Naive thymus-derived CD8-positive, alpha-beta T cell (primary cell): ENCODE results near the gene SPC24. TPM values are rescaled to one million over a fixed set of nuclear protein-coding genes. Genes with fewer than 3 reads are reported as not detected.
A peak's percentile ranks its signal among the peaks of the same experiment; 100 is the strongest.

ENCODE experiments used
- ATAC-seq, 2 donors: fragments of 150-1000 bp; cut with Tn5 transposase in 1 of 2; sonication (Bioruptor Pico), chemical (Tn5 transposase) in 1 of 2; 1 replicate in 1 of 2; 2 replicates in 1 of 2; pipeline ENCODE4 v1.10.0; 2021; ENCODE audit warnings: mild to moderate bottlenecking in 2 of 2, moderate library complexity in 2 of 2
- POLR2A ChIA-PET: fragments of 350-600 bp; sonication (Branson Sonifier 250); formaldehyde crosslinking; loops from one replicate; lab custom pipeline; 2021; ENCODE audit warnings: antibody characterized with exemption; lab: Charles Lee
- DNase-seq, 10 donors: peaks; one replicate each; pipeline versions ENCODE4 v3.0.0 to v3.0.0-alpha.2; 2020 to 2022
- H3K27ac Mint-ChIP-seq, 10 donors: one replicate each; pipeline ENCODE4 v1.8.0; 2020 to 2022; ENCODE audit warnings: mild to moderate bottlenecking in 10 of 10, mixed read lengths in 10 of 10, moderate library complexity in 4 of 10, inconsistent platforms in 1 of 10
- H3K27me3 Mint-ChIP-seq, 5 donors: one replicate each; pipeline ENCODE4 v1.8.0; 2021 to 2022; ENCODE audit warnings: mixed read lengths in 5 of 5
- H3K36me3 Mint-ChIP-seq, 3 donors: one replicate each; pipeline ENCODE4 v1.8.0; 2020 to 2022; ENCODE audit warnings: mixed read lengths in 3 of 3, mild to moderate bottlenecking in 2 of 3, inconsistent platforms in 1 of 3
- H3K4me1 Mint-ChIP-seq, 4 donors: one replicate each; pipeline ENCODE4 v1.8.0; 2021 to 2022; ENCODE audit warnings: mixed read lengths in 4 of 4
- H3K4me3 Mint-ChIP-seq, 10 donors: one replicate each; pipeline ENCODE4 v1.8.0; 2020 to 2022; ENCODE audit warnings: mild to moderate bottlenecking in 10 of 10, mixed read lengths in 10 of 10, moderate library complexity in 6 of 10, inconsistent platforms in 1 of 10
- H3K9me3 Mint-ChIP-seq, 9 donors: one replicate each; pipeline ENCODE4 v1.8.0; 2020 to 2022; ENCODE audit warnings: mixed read lengths in 9 of 9, mild to moderate bottlenecking in 3 of 9, inconsistent platforms in 1 of 9, moderate library complexity in 1 of 9
- polyA plus RNA-seq, 3 donors: library from polyadenylated mRNA; unstranded; fragments of 300-500 nt; fragmentation: Illumina TruSeq; gene quantifications; one replicate each; pipeline ENCODE4 v1.2.3, GENCODE V29; 2021
- total RNA-seq, 8 experiments: library from RNA in 2 of 8; stranded (reverse) in 2 of 8; gene quantifications; one replicate each; pipeline ENCODE4 v1.2.3 and lab custom pipeline; 2021 to 2026

SPC24 gene
- total and polyA plus RNA-seq, 5 experiments from 2014 or later, result 0.16 to 1.7 (median 0.99) TPM; not detected in 1

DNA sequence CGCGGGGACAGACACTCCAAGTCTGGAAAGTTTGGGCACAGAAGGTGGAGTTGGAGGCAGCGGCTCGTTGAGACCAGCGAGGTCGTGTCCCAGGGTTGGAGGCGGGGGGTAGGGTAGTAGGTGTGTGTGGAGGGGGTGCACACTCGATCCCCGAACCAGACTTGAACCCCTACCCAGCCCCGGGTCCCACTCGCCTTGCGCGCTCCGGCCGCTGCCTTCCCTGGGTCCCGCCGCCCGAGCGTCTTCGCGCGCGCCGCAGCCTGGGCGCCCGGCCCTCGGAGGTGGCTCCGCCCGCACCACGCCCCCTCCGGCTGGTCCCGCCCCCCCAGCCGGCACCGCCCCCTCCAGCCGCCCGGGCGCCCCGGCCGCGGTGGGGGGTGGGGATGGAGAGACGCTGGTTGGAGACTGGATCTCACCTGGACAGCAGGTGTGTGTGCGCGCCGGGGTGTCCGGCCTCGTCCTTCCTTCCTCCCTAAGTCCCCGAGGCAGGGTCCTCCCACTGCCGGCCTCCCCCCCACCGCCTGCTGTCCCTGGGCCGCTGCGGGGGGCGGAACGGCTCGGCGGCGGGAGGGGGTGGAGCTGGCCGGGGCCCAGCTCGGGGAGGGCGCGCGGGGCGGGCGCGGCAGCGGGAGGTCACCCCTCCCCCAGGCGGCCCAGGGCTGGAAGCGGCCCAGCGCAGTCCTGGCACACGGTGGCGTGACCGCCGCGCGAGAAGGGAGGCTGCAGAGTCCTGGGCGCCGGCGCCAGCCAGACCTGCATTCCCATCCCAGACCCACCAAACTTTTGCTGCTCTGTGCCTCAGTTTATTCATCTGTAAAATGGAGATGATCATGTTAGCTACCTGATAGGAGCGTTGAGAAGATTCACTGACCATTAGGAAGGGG, 42.0 kb upstream of the SPC24 start, which contains the start of gene KANK2:
TSS of gene KANK2 (minus strand) at position 255 of the 884 bp plus-strand sequence. CDS start 3,034 bp downstream, outside the sequence.
- Mint-ChIP-seq H3K27ac (peak within 1 kb of the TSS in 4 of 10 donors; percentile 11 to 48 (median 32)), H3K4me3 (peak within 1 kb of the TSS; percentile 65 to 86 (median 79)), H3K4me1 (peaks cover 5 to 14% (median 8%) of the 10 kb centered on the region in 4 donors), H3K36me3 (no peaks in the 10 kb centered on the region), H3K27me3 (peaks cover 3 to 19% (median 13%) of the 10 kb centered on the region in 5 donors), H3K9me3 (no peaks in the 10 kb centered on the region)
- peak; percentile 90 to 94 for ATAC-seq
- POLR2A ChIA-PET, result no interaction called here
- peak; percentile 36 to 77 (median 68) for DNase-seq

- Mint-ChIP-seq H3K4me1 (peaks cover 5 to 14% (median 10%) of the 10 kb centered on the region in 4 donors), H3K36me3 (no peaks in the 10 kb centered on the region), H3K9me3 (no peaks in the 10 kb centered on the region), H3K27ac (peak overlapping the region in 3 of 10 donors; percentile 20 to 48 (median 43)), H3K27me3 (peaks cover 3 to 19% (median 11%) of the 10 kb centered on the region in 5 donors), H3K4me3 (peak overlapping the region; percentile 49 to 86 (median 72))
- ATAC-seq (peak in 1 of 2 donors; percentile 12), DNase-seq (peak in 1 of 10 donors; percentile 6)
- POLR2A ChIA-PET, result interaction anchor here (0.7 kb wide), 1 partner anchor 1127 kb away, joined by 3 read pairs; no protein-coding TSS in a partner anchor
These were observed 41.1 kb upstream of the SPC24 start for GRCh38 chr19:11196406-11197287.

DNA sequence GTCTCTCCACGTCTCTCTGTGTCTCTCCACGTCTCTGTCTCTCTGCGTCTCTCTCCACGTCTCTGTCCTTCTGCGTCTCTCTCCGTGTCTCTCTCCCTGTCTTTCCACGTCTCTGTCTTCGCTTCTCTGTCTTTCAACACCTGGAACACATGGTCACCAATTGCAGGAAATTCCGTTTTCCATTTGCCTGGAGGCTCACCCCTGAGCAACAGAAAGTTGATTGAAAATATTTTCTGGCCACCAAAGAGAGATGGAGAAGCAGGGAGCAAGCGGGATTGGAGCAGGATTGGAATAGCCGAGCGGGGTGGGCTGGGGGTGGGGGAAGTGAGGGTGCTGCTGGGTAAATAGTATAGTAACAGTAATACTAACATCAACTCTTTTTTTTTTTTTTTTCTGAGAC, 40.1 kb upstream of the SPC24 start:
- POLR2A ChIA-PET, result interaction anchor here (0.7 kb wide), 1 partner anchor 1126 kb away, joined by 3 read pairs; no protein-coding TSS in a partner anchor
- ATAC-seq (no peak), DNase-seq (no peak)
- no peaks in the 10 kb centered on the region for H3K9me3 Mint-ChIP-seq
- H3K27me3 Mint-ChIP-seq, result peaks cover 3 to 19% (median 11%) of the 10 kb centered on the region in 5 donors
- peak overlapping the region in 9 of 10 donors; percentile 17 to 79 (median 52) for H3K4me3 Mint-ChIP-seq
- H3K36me3 Mint-ChIP-seq, result no peaks in the 10 kb centered on the region
- H3K27ac Mint-ChIP-seq, result peak overlapping the region in 2 of 10 donors; percentile 13 to 62
- H3K4me1 Mint-ChIP-seq, result peaks cover 5 to 14% (median 10%) of the 10 kb centered on the region in 4 donors

DNA sequence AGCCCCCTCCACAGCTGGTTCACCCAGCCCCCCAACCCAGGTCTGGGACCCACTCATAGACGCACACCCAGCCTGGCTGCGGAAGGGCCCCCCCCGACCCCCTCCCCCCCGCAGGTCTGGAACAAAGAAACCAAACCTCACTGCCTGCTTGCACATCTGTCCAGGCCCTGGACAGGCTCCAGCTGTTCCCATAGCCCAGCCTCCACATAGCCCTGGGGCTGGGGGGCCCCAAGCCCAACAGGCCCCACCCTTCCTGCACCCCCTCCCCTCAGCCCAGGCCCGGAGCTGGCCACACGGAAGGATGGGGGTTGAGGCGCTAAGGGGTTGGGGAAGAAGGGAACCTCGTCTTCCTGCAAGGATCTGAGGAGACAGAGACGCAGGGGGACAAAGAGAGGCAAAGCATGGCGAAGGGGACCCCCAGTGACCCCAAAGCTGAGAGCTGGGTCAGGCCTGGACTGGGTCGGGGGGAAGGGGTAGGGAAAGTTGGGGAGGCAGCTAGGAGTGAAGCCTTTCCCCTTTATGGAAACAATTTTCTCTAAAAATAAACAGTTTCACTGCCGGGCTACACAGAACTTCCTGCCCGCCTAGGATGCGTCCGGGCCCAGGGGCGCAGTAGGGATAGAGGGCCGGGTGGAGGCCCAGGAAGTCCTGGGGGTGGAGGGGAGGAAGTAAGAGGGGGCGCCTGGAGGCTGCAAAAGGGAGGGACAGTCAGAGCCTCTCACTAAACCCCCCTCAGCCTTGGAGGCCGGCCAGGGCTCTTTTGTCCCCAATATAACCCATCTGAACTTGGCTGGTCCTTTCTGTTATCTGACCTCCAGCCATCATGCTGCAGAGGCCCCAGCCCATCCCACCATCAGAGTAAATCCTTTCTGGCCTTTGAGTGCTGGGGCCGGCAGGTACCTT, 39.3 kb upstream of the SPC24 start:
- peaks cover 5 to 14% (median 10%) of the 10 kb centered on the region in 4 donors for H3K4me1 Mint-ChIP-seq
- H3K36me3 Mint-ChIP-seq, result no peaks in the 10 kb centered on the region
- H3K27me3 Mint-ChIP-seq, result peaks cover 3 to 19% (median 11%) of the 10 kb centered on the region in 5 donors
- H3K9me3 Mint-ChIP-seq, result no peaks in the 10 kb centered on the region
- no peak for DNase-seq
- ATAC-seq, result no peak
- POLR2A ChIA-PET, result interaction anchor here (0.5 kb wide), 1 partner anchor 1590 kb away, joined by 4 read pairs; no protein-coding TSS in a partner anchor
- peak overlapping the region in 1 of 10 donors; percentile 52 for H3K4me3 Mint-ChIP-seq
- no peak overlapping the region for H3K27ac Mint-ChIP-seq

DNA sequence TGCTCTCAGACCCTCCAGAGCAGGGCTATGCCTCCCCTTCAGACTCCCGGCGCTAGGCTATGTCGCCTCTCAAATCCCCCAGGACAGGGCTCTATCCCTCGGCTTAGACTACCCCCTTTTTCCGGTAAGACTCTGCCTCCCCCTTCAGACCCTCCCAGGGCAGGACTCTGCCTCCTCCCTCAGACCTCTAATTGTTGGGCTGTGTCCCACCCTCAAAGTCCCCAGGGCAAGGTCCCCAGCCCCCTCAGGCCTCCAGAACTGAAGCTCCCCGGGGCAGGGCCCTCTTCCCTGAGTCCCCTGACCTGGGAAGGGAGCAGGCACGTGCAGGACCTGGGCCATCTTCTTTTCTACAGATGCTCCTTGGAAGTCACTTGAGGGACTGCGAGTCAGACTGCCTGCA, 38.6 kb upstream of the SPC24 start:
- DNase-seq (no peak), ATAC-seq (no peak)
- H3K4me3 Mint-ChIP-seq, result no peak overlapping the region
- POLR2A ChIA-PET, result no interaction called here
- peaks cover 5 to 14% (median 10%) of the 10 kb centered on the region in 4 donors for H3K4me1 Mint-ChIP-seq
- no peak overlapping the region for H3K27ac Mint-ChIP-seq
- no peaks in the 10 kb centered on the region for H3K36me3 Mint-ChIP-seq
- no peaks in the 10 kb centered on the region for H3K9me3 Mint-ChIP-seq
- H3K27me3 Mint-ChIP-seq, result peaks cover 3 to 19% (median 11%) of the 10 kb centered on the region in 5 donors

- POLR2A ChIA-PET, result no interaction called here
- Mint-ChIP-seq H3K27me3 (peaks cover 3 to 19% (median 11%) of the 10 kb centered on the region in 5 donors), H3K9me3 (no peaks in the 10 kb centered on the region), H3K4me1 (peaks cover 5 to 14% (median 10%) of the 10 kb centered on the region in 4 donors), H3K27ac (no peak overlapping the region), H3K4me3 (no peak overlapping the region), H3K36me3 (no peaks in the 10 kb centered on the region)
- ATAC-seq, result no peak
- DNase-seq, result no peak
These were observed 37.7 kb upstream of the SPC24 start for GRCh38 chr19:11192957-11193939.

DNA sequence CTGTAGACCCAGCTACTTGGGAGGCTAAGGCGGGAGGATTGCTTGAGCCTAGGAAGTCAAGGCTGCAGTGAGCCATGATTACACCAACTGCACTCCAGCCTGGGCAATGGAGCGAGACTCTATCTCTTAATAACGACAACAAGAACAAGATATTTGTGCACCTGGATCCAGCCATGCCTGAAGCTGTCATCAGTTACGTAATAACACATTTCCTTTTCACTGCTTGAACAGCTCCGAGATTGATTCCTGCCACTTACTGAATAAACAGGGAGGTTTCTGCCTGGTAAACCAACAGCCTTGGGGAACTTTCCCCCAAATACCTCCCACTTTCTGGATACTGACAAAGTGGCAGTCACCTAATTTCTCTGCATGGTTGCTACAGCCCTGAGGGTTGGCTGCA, 36.4 kb upstream of the SPC24 start:
- POLR2A ChIA-PET, result no interaction called here
- Mint-ChIP-seq H3K4me1 (peaks cover 5 to 14% (median 8%) of the 10 kb centered on the region in 4 donors), H3K27ac (no peak overlapping the region), H3K27me3 (peaks cover 3 to 19% (median 11%) of the 10 kb centered on the region in 5 donors), H3K4me3 (no peak overlapping the region), H3K36me3 (no peaks in the 10 kb centered on the region), H3K9me3 (no peaks in the 10 kb centered on the region)
- ATAC-seq (no peak), DNase-seq (no peak)

GRCh38 chr19:11191273-11191755, 35.7 kb upstream of the SPC24 start:
- POLR2A ChIA-PET, result no interaction called here
- Mint-ChIP-seq H3K27ac (no peak overlapping the region), H3K36me3 (no peaks in the 10 kb centered on the region), H3K4me1 (peaks cover 5 to 8% (median 5%) of the 10 kb centered on the region in 4 donors), H3K4me3 (no peak overlapping the region), H3K27me3 (peaks cover 3 to 13% (median 7%) of the 10 kb centered on the region in 5 donors), H3K9me3 (no peaks in the 10 kb centered on the region)
- DNase-seq (no peak), ATAC-seq (no peak)

DNA sequence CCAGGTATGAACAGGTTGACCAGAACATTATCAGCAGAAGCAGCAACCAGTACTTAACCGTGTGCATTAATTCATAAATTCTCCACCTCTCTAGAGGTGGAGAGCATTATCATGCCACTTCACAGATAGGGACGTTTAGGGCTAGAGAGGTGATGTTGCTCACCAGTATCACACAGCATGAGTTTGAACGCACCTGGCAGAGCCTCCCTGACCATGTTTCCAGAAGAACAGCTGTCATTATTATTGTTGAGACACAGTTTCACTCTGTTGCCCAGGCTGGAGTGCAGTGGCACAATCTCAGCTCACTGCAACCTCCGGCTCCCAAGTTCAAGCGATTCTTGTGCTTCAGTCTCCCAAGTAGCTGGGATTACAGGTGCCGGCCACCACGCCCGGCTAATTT, 34.9 kb upstream of the SPC24 start:
- peaks cover under 1 to 5% (median 2%) of the 10 kb centered on the region in 4 donors for H3K4me1 Mint-ChIP-seq
- no peak overlapping the region for H3K27ac Mint-ChIP-seq
- ATAC-seq (no peak), DNase-seq (no peak)
- H3K27me3 Mint-ChIP-seq, result peaks cover under 1 to 5% (median under 1%) of the 10 kb centered on the region in 5 donors
- POLR2A ChIA-PET, result no interaction called here
- no peaks in the 10 kb centered on the region for H3K36me3 Mint-ChIP-seq
- no peak overlapping the region for H3K4me3 Mint-ChIP-seq
- H3K9me3 Mint-ChIP-seq, result no peaks in the 10 kb centered on the region

DNA sequence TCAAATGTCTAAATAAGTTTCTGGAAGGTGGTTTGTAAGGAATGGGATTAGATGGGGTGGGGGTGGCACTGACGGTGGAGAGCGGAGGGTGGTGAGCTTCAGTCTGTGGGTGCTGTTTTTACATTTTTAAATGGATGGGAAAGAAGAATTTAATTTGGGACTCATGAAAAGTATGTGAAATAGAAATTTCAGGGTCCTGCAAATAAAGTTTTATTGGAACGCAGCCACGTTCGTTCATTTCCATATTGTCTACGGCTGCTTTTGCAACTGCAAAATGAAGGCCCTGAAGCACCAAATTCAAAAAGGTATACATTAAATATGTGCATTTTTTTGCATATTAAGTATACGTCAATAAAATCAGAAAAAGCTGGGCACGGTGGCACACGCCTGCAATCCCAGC, 31.9 kb upstream of the SPC24 start:
- peaks cover 0 to 4% (median 0%) of the 10 kb centered on the region in 5 donors for H3K27me3 Mint-ChIP-seq
- H3K36me3 Mint-ChIP-seq, result no peaks in the 10 kb centered on the region
- POLR2A ChIA-PET, result no interaction called here
- H3K9me3 Mint-ChIP-seq, result no peaks in the 10 kb centered on the region
- H3K4me3 Mint-ChIP-seq, result no peak overlapping the region
- no peak overlapping the region for H3K27ac Mint-ChIP-seq
- no peak for DNase-seq
- H3K4me1 Mint-ChIP-seq, result peaks cover 0 to 3% (median 0%) of the 10 kb centered on the region in 4 donors
- ATAC-seq, result no peak
